Measurements from ENCODE around the gene CTXND1.

CTXND1 gene

GRCh38 chr15:80204231-80204630, 47.8 kb downstream of the CTXND1 start:
- TF ChIP-seq POLR2AphosphoS5 (IDR thresholded peaks at IDR 0.05; ENCODE audit: low read depth, low read length) = no peak
- TF ChIP-seq, protein P1, sequence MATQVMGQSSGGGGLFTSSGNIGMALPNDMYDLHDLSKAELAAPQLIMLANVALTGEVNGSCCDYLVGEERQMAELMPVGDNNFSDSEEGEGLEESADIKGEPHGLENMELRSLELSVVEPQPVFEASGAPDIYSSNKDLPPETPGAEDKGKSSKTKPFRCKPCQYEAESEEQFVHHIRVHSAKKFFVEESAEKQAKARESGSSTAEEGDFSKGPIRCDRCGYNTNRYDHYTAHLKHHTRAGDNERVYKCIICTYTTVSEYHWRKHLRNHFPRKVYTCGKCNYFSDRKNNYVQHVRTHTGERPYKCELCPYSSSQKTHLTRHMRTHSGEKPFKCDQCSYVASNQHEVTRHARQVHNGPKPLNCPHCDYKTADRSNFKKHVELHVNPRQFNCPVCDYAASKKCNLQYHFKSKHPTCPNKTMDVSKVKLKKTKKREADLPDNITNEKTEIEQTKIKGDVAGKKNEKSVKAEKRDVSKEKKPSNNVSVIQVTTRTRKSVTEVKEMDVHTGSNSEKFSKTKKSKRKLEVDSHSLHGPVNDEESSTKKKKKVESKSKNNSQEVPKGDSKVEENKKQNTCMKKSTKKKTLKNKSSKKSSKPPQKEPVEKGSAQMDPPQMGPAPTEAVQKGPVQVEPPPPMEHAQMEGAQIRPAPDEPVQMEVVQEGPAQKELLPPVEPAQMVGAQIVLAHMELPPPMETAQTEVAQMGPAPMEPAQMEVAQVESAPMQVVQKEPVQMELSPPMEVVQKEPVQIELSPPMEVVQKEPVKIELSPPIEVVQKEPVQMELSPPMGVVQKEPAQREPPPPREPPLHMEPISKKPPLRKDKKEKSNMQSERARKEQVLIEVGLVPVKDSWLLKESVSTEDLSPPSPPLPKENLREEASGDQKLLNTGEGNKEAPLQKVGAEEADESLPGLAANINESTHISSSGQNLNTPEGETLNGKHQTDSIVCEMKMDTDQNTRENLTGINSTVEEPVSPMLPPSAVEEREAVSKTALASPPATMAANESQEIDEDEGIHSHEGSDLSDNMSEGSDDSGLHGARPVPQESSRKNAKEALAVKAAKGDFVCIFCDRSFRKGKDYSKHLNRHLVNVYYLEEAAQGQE (IDR thresholded peaks at IDR 0.05; ENCODE audit: insufficient read depth in 1 of 2, low read depth in 2 of 2, low read length in 2 of 2) = no peak
- TF ChIP-seq TAF1 (IDR thresholded peaks at IDR 0.05; ENCODE audit: borderline replicate concordance, insufficient read depth, low read length) = no peak
- no peak for TF ChIP-seq SIN3A (IDR thresholded peaks at IDR 0.05; ENCODE audit: borderline replicate concordance, insufficient read depth, low read length)
- TF ChIP-seq FOXP2 (optimal IDR thresholded peaks at IDR 0.05; ENCODE audit: borderline replicate concordance, extremely low read depth, extremely low read length, insufficient read depth) = no peak

DNA sequence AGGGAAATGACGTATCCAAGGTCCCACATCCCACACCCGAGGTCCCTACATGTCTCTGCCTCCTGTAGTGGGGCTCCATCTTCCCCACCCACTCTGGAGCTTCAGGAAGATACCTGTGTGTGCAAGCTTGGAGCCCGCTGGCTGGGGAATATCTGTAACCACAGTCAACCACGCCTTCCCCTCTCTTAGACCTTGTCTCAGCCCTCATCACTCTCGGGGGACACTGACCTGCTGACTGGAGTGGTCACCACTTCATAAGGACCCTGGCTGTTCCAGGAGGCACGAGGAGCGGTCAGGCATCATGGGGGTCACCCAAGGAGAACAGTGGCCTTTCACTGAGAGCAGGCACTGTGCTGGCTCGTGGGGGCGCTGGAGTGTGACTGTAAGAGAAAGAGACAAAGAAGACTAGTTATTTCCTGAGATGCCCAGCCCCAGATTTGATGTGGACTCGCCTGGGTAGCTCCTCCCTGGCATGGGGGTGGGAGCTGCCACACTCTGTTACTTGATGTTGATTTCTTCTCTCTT, 48.6 kb downstream of the CTXND1 start:
- TF ChIP-seq FOXP2 (optimal IDR thresholded peaks at IDR 0.05; ENCODE audit: borderline replicate concordance, extremely low read depth, extremely low read length, insufficient read depth) (no peak), TAF1 (IDR thresholded peaks at IDR 0.05; ENCODE audit: borderline replicate concordance, insufficient read depth, low read length) (no peak), POLR2AphosphoS5 (IDR thresholded peaks at IDR 0.05; ENCODE audit: low read depth, low read length) (no peak), SIN3A (IDR thresholded peaks at IDR 0.05; ENCODE audit: borderline replicate concordance, insufficient read depth, low read length) (no peak)
- TF ChIP-seq, protein P1 (IDR thresholded peaks at IDR 0.05; ENCODE audit: insufficient read depth in 1 of 2, low read depth in 2 of 2, low read length in 2 of 2) = no peak

DNA sequence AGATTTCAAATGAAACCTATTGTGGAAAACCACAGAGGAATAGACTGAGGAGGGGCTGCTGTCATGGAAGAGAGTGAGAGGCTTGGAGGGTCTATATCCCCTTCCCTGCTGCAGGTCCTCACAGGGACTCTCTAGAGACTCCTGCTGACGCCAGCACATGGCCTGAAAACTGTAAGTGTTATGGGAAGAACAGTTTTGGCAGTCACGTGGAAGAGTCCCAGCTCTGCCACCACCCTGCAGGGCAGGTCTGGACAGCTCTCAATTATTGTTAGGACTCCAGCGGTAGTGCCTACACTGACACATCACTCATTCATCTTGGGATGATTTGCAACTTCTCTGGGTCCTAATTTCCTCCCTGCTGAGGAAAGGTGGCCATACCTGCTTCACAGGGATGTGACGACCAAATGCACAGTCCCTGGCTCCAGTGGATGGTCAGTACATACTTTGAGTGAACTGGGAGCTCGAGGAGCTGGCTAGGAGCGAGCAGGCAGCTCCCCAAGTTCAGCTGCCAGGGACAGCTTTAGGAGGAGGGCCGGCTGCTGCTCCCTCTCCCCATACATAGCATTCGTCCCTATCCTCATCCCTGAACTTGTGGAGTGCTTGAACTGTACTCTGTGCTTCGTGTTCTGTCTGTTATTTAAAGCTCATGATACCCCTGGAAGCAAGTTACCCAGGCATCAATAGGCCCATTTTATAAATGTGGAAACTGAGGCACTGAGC, 49.2 kb downstream of the CTXND1 start:
- TF ChIP-seq TAF1 (IDR thresholded peaks at IDR 0.05; ENCODE audit: borderline replicate concordance, insufficient read depth, low read length) (no peak), POLR2AphosphoS5 (IDR thresholded peaks at IDR 0.05; ENCODE audit: low read depth, low read length) (no peak), FOXP2 (optimal IDR thresholded peaks at IDR 0.05; ENCODE audit: borderline replicate concordance, extremely low read depth, extremely low read length, insufficient read depth) (no peak), SIN3A (IDR thresholded peaks at IDR 0.05; ENCODE audit: borderline replicate concordance, insufficient read depth, low read length) (no peak)
- TF ChIP-seq, protein P1 (IDR thresholded peaks at IDR 0.05; ENCODE audit: insufficient read depth in 1 of 2, low read depth in 2 of 2, low read length in 2 of 2) = no peak

- TF ChIP-seq TAF1 (IDR thresholded peaks at IDR 0.05; ENCODE audit: borderline replicate concordance, insufficient read depth, low read length) (no peak), FOXP2 (optimal IDR thresholded peaks at IDR 0.05; ENCODE audit: borderline replicate concordance, extremely low read depth, extremely low read length, insufficient read depth) (no peak), SIN3A (IDR thresholded peaks at IDR 0.05; ENCODE audit: borderline replicate concordance, insufficient read depth, low read length) (no peak), POLR2AphosphoS5 (IDR thresholded peaks at IDR 0.05; ENCODE audit: low read depth, low read length) (no peak)
- TF ChIP-seq, protein P1 (IDR thresholded peaks at IDR 0.05; ENCODE audit: insufficient read depth in 1 of 2, low read depth in 2 of 2, low read length in 2 of 2) = no peak
Measured at GRCh38 chr15:80202016-80202315, 50.0 kb downstream of the CTXND1 start.

Measured in PFSK-1 (cell line).